K562 (cell line): ENCODE data around the gene ASF1B. TPM values are rescaled to one million over a fixed set of nuclear protein-coding genes. Genes with fewer than 3 reads are reported as not detected.
A peak's percentile ranks its signal among the peaks of the same experiment; 100 is the strongest.

Experiments used
- BRD9 ChIP-seq: fragments of 450-650 bp; IDR thresholded peaks from 2 replicates; pipeline ENCODE4 v1.6.1; 2018; ENCODE audit warnings: low read depth; ENCODE audit not compliant: partially characterized antibody
- CBX1 ChIP-seq: sonication (generic); IDR thresholded peaks from 2 replicates; pipeline ENCODE4 v1.6.1; 2016; ENCODE audit warnings: antibody characterized with exemption, low read depth, mild to moderate bottlenecking
- CBX3 ChIP-seq, 2 experiments: IDR thresholded peaks; 1 replicate in 1 of 2; 2 replicates in 1 of 2; pipeline ENCODE4 v1.6.1; 2012; ENCODE audit warnings: inconsistent platforms in 2 of 2, low read length in 2 of 2, borderline replicate concordance in 1 of 2, control low read depth in 1 of 2
- ELF1 ChIP-seq: fragments of 200-800 bp; sonication (Bioruptor generic); IDR thresholded peaks from 2 replicates; pipeline ENCODE4 v1.6.1; 2016; ENCODE audit warnings: missing genetic modification characterization, missing compliant biosample characterization
- EWSR1 ChIP-seq: fragments of 450-650 bp; IDR thresholded peaks from 2 replicates; pipeline ENCODE4 v1.6.1; 2018; ENCODE audit warnings: borderline replicate concordance, mild to moderate bottlenecking, low read depth, moderate library complexity; ENCODE audit not compliant: partially characterized antibody
- MIER1 ChIP-seq: fragments of 450-650 bp; IDR thresholded peaks from 2 replicates; pipeline ENCODE4 v1.6.1; 2016; ENCODE audit warnings: antibody characterized with exemption, mild to moderate bottlenecking, low read depth
- NBN ChIP-seq: fragments of 450-650 bp; IDR thresholded peaks from 2 replicates; pipeline ENCODE4 v1.6.1; 2016; ENCODE audit warnings: low read depth, mild to moderate bottlenecking
- POLR3A ChIP-seq: IDR thresholded peaks from 2 replicates; pipeline ENCODE4 v1.6.1; 2011; ENCODE audit warnings: borderline replicate concordance, mild to moderate bottlenecking, moderate library complexity; ENCODE audit not compliant: insufficient read length, insufficient read depth; ENCODE audit errors: extremely low read depth
- RAD51 ChIP-seq: fragments of 450-650 bp; IDR thresholded peaks from 2 replicates; pipeline ENCODE4 v1.7.1; 2016; ENCODE audit warnings: low read depth, mild to moderate bottlenecking, borderline replicate concordance
- SMARCA5 ChIP-seq: fragments of 450-650 bp; IDR thresholded peaks from 2 replicates; pipeline ENCODE4 v1.6.1; 2016
- TCF3 ChIP-seq: sonication (generic); formaldehyde crosslinking; IDR thresholded peaks from 2 replicates; pipeline ENCODE4 v1.4.0; 2020; ENCODE audit warnings: mild to moderate bottlenecking, missing genetic modification reagents
- ZNF174 ChIP-seq: fragments of 250-450 bp; sonication (Bioruptor Pico); IDR thresholded peaks from 2 replicates; pipeline ENCODE4 v1.4.0; 2020; ENCODE audit warnings: mild to moderate bottlenecking
- polyA plus RNA-seq, 8 experiments: library from polyadenylated mRNA; depleted of rRNA in 4 of 8; stranded (reverse) in 5 of 8; unstranded in 3 of 8; fragments of >200 nt; fragmentation: Nextera tagmentation in 2 of 8; fragmentation: Illumina TruSeq in 1 of 8; extraction: Ambion mirVana in 2 of 8; extraction: Trizol in 1 of 8; gene quantifications; 2 replicates each; pipeline versions ENCODE4 v1.2.1 to v1.2.3, GENCODE V29; 2011 to 2014; ENCODE audit warnings: inconsistent platforms in 1 of 8, missing spikeins in 1 of 8
- total RNA-seq, 7 experiments: library from RNA; depleted of rRNA in 6 of 7; stranded (reverse); fragments of >200 nt in 6 of 7; fragmentation: Illumina TruSeq in 2 of 7; extraction: Trizol in 2 of 7; gene quantifications; 2 replicates each; pipeline versions ENCODE4 v1.2.1 to v1.2.3, GENCODE V29; 2011 to 2021; ENCODE audit warnings: low replicate concordance in 1 of 7
- TF ChIP-seq, protein P1 (sequence below): sonication (generic); formaldehyde crosslinking; IDR thresholded peaks from 2 replicates; pipeline ENCODE4 v1.8.0; 2023; ENCODE audit warnings: missing genetic modification reagents, mild to moderate bottlenecking, borderline replicate concordance

ASF1B gene
- total and polyA plus RNA-seq, 9 of the 15 experiments (the other 6 are each of a cell fraction or from before 2014, with no cell fraction given), result 6.0 to 69.4 (median 53.3) TPM

DNA sequence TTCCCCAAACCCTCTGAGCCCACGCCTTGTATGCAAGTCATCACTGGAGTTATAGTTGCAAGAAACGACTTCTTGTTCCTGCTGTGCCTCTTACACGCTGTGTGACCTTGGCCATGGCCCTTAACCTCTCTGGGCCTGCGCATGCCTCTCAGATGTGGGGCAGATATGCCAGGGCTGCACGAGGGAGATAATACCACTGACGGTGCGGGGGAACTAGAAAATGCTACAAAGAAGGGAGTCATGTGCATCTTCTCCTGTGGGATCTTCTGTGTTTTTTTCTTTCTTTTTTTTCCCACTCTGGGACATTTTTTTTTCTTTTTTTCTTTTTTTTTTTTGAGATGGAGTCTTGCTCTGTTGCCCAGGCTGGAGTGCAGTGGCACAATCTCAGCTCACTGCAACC, 41.5 kb downstream of the ASF1B start (continued):
- TF ChIP-seq BRD9 (peak; percentile 96), MIER1 (peak; percentile 81; the same call in 1 of the 2 replicates), CBX1 (peak; percentile 94; the same call in 1 of the 2 replicates), ZNF174 (CRISPR knock-in tag) (no peak), SMARCA5 (peak; percentile 87), POLR3A (no peak), CBX3 (IDR thresholded peaks at IDR 0.05; ENCODE audit: borderline replicate concordance in 1 of 2, low read length in 2 of 2) (peak in 1 of 2 experiments; percentile 55; a peak in 1 of 3 replicates), NBN (no peak), EWSR1 (no peak), RAD51 (no peak), TCF3 (CRISPR knock-in tag) (peak; percentile 37; the same call in 1 of the 2 replicates), ELF1 (no peak)
- TF ChIP-seq, protein P1, sequence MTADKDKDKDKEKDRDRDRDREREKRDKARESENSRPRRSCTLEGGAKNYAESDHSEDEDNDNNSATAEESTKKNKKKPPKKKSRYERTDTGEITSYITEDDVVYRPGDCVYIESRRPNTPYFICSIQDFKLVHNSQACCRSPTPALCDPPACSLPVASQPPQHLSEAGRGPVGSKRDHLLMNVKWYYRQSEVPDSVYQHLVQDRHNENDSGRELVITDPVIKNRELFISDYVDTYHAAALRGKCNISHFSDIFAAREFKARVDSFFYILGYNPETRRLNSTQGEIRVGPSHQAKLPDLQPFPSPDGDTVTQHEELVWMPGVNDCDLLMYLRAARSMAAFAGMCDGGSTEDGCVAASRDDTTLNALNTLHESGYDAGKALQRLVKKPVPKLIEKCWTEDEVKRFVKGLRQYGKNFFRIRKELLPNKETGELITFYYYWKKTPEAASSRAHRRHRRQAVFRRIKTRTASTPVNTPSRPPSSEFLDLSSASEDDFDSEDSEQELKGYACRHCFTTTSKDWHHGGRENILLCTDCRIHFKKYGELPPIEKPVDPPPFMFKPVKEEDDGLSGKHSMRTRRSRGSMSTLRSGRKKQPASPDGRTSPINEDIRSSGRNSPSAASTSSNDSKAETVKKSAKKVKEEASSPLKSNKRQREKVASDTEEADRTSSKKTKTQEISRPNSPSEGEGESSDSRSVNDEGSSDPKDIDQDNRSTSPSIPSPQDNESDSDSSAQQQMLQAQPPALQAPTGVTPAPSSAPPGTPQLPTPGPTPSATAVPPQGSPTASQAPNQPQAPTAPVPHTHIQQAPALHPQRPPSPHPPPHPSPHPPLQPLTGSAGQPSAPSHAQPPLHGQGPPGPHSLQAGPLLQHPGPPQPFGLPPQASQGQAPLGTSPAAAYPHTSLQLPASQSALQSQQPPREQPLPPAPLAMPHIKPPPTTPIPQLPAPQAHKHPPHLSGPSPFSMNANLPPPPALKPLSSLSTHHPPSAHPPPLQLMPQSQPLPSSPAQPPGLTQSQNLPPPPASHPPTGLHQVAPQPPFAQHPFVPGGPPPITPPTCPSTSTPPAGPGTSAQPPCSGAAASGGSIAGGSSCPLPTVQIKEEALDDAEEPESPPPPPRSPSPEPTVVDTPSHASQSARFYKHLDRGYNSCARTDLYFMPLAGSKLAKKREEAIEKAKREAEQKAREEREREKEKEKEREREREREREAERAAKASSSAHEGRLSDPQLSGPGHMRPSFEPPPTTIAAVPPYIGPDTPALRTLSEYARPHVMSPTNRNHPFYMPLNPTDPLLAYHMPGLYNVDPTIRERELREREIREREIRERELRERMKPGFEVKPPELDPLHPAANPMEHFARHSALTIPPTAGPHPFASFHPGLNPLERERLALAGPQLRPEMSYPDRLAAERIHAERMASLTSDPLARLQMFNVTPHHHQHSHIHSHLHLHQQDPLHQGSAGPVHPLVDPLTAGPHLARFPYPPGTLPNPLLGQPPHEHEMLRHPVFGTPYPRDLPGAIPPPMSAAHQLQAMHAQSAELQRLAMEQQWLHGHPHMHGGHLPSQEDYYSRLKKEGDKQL, result no peak
